Left lung (tissue), 10 donors: ENCODE data around the gene DCAF8L1. TPM values are rescaled to one million over a fixed set of nuclear protein-coding genes. Genes with fewer than 3 reads are reported as not detected.
"Not testable (repeated sequence)": the region's sequence is repeated elsewhere in the genome, so short reads cannot be mapped to it uniquely, and the experiment has no call there.

Source experiments
- ATAC-seq: fragments of 200-7000 bp; cut with Tn5 transposase; one replicate; pipeline ENCODE4 v1.9.1; 2020; ENCODE audit warnings: moderate library complexity
- DNase-seq, 4 donors: peaks; one replicate each; pipeline ENCODE4 v3.0.0-alpha.2; 2013 to 2020
- H3K27ac ChIP-seq, 2 donors: fragments of 200-600 bp; sonication (generic) in 1 of 2; one replicate each; pipeline versions ENCODE4 v1.5.0 to v1.8.0; 2020 to 2021
- H3K27me3 ChIP-seq, 2 donors: fragments of 200-600 bp; sonication (generic) in 1 of 2; one replicate each; pipeline versions ENCODE4 v1.5.0 to v1.8.0; 2020 to 2021
- H3K36me3 ChIP-seq, 2 donors: fragments of 200-600 bp; sonication (generic) in 1 of 2; one replicate each; pipeline versions ENCODE4 v1.5.0 to v1.8.0; 2020 to 2021
- H3K4me1 ChIP-seq, 2 donors: fragments of 200-600 bp; one replicate each; pipeline ENCODE4 v1.8.0; 2021
- H3K4me3 ChIP-seq, 2 donors: fragments of 200-600 bp; sonication (generic) in 1 of 2; one replicate each; pipeline versions ENCODE4 v1.5.0 to v1.8.0; 2020 to 2021; ENCODE audit warnings: mild to moderate bottlenecking in 1 of 2
- H3K9me3 ChIP-seq, 2 donors: fragments of 200-600 bp; sonication (generic) in 1 of 2; one replicate each; pipeline versions ENCODE4 v1.5.0 to v1.8.0; 2020 to 2021
- CTCF ChIP-seq, 2 donors: fragments of 200-600 bp; sonication (generic) in 1 of 2; IDR thresholded peaks; one replicate each; pipeline versions ENCODE4 v1.5.0 to v1.8.0; 2021; ENCODE audit warnings: antibody characterized with exemption in 2 of 2
- intact Hi-C, 2 donors: fragments of 100-400 bp; cut with DNase I; formaldehyde crosslinking; loops; one replicate each; pipeline versions ENCODE4 v1.11.2 to v1.14.2; 2022
- polyA plus RNA-seq, 6 donors: library from polyadenylated mRNA; unstranded; fragments of 120-200 nt; gene quantifications; one replicate each; pipeline ENCODE4 v1.2.1, GENCODE V29; 2013; ENCODE audit not compliant: insufficient read length in 6 of 6
- total RNA-seq, 2 donors: library from RNA; stranded (reverse); fragmentation: NEBNext Ultra II Directional; extraction: Animal tissue kit (Norgen Biotek cat#: 25700); gene quantifications; one replicate each; pipeline ENCODE4 v1.2.1, GENCODE V29; 2021
- donor health status: DM: no; HTN: yes; CAD: no.
- donor health status: DM: no; HTN: no; CAD: no.

DCAF8L1 gene
- total and polyA plus RNA-seq, 8 donors: not detected

DNA sequence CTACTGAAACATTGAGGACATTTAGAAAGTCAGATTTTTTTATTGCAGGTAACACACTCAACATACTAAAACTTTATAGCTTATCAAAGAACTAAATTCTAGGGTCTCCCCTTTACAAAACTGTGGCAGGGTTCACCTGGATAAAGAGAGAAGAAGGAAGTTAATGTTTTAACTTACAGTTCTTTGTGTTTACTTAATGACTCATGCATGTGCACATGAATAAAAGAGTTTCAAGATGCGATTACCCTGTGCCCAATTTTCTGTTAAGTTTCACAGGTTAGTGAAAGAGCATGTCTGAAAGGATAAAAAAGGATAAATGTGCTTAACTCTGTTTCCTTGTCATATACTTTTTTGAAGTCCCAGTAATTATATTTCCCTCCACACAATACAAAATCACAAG is 16.8 kb downstream of the DCAF8L1 start:
- ATAC-seq: no peak
- H3K4me3 ChIP-seq: no peak overlapping the region
- H3K9me3 ChIP-seq: peaks cover 0 to 7% of the 10 kb centered on the region in 2 donors
- H3K4me1 ChIP-seq: no peaks in the 10 kb centered on the region
- no peaks in the 10 kb centered on the region for H3K36me3 ChIP-seq
- TF ChIP-seq CTCF (IDR thresholded peaks at IDR 0.05): no peak
- no peak overlapping the region for H3K27ac ChIP-seq
- intact Hi-C loops: no loop called here
- no peak for DNase-seq
- H3K27me3 ChIP-seq: no peaks in the 10 kb centered on the region

- DNase-seq, H3K4me1 ChIP-seq, intact Hi-C loops, H3K4me3 ChIP-seq, ATAC-seq, H3K27me3 ChIP-seq, H3K27ac ChIP-seq, H3K9me3 ChIP-seq, H3K36me3 ChIP-seq: not testable (repeated sequence)
Observed at GRCh38 chrX:27960410-27960809, 20.8 kb downstream of the DCAF8L1 start.

DNA sequence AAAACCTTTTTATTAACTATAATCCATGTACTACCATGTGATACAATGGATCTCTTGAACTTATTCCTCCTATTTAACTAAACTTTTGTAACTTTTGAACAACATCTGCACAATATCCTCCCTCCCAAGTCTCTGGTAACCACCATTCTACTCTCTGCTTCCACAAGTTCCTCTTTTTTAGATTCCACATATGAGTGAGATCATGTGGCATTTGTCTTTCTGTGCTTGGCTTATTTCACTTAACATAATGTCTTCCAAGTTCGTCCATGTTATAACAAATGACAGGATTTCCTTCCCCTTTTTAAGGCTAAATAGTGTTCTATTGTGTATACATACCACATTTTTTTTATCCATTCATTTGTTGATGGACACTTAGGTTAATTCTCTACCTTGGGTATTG is 28.1 kb downstream of the DCAF8L1 start:
- DNase-seq (no peak), ATAC-seq (no peak)
- H3K27ac ChIP-seq: no peak overlapping the region
- H3K27me3 ChIP-seq: no peaks in the 10 kb centered on the region
- H3K36me3 ChIP-seq: no peaks in the 10 kb centered on the region
- no peaks in the 10 kb centered on the region for H3K9me3 ChIP-seq
- TF ChIP-seq CTCF (IDR thresholded peaks at IDR 0.05): no peak
- intact Hi-C loops: no loop called here
- no peak overlapping the region for H3K4me3 ChIP-seq
- H3K4me1 ChIP-seq: no peaks in the 10 kb centered on the region

DNA sequence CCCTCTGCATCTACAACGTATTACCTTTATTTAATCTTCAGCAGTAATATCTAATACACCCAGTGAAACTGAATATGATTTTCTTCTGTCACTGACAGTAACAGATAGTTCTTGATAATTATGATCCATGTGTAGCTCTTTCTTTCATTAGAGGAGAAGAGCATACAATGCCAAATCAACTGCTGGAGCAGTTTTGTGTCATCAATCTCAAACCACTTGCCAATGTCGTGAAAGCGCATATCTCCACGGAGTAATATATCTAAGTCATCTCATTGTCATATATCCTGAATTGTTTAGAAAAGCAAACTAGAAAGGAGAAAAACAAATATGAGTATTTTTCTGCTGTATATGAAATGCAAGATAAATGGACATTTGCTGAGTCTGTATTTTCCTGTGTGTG is 47.9 kb downstream of the DCAF8L1 start:
- Histone ChIP-seq H3K4me3 (no peak overlapping the region), H3K4me1 (no peaks in the 10 kb centered on the region), H3K9me3 (no peaks in the 10 kb centered on the region), H3K27ac (no peak overlapping the region), H3K36me3 (no peaks in the 10 kb centered on the region), H3K27me3 (no peaks in the 10 kb centered on the region)
- DNase-seq: no peak
- no peak for TF ChIP-seq CTCF (IDR thresholded peaks at IDR 0.05)
- intact Hi-C loops: no loop called here
- no peak for ATAC-seq

Other genes with a start within 250 kb of the DCAF8L1 start
- not detected for gene MAGEB10, start 173.5 kb downstream of the DCAF8L1 start, total RNA-seq
- under 1 TPM in 3 of 6 donors, not detected in 3; 0.07 to 0.10 (median 0.10) TPM for gene MAGEB10, start 173.5 kb downstream of the DCAF8L1 start, polyA plus RNA-seq